Gastroesophageal sphincter (tissue), 4 donors: ENCODE results near the gene MAN1A1. TPM values are rescaled to one million over a fixed set of nuclear protein-coding genes. Genes with fewer than 3 reads are reported as not detected.

ENCODE experiments used
- ATAC-seq: fragments of 150-250 bp; one replicate; pipeline ENCODE4 v1.9.1; 2016; ENCODE audit warnings: mild to moderate bottlenecking, moderate library complexity
- H3K27ac ChIP-seq, 4 donors: fragments of 200-600 bp; sonication (generic) in 3 of 4; 1 replicate in 3 of 4; 2 replicates in 1 of 4; pipeline ENCODE4 v1.5.1; 2016 to 2019
- H3K27me3 ChIP-seq: fragments of 200-600 bp; sonication (generic); one replicate; pipeline ENCODE4 v1.5.1; 2019
- H3K36me3 ChIP-seq, 2 donors: fragments of 200-600 bp; sonication (generic); one replicate each; pipeline ENCODE4 v1.5.1; 2019; ENCODE audit warnings: control low read depth in 1 of 2
- H3K4me1 ChIP-seq, 3 donors: fragments of 200-600 bp; sonication (generic); 1 replicate in 2 of 3; 2 replicates in 1 of 3; pipeline ENCODE4 v1.5.1; 2016 to 2019; ENCODE audit warnings: control low read depth in 2 of 3
- H3K4me3 ChIP-seq, 2 donors: fragments of 200-600 bp; sonication (generic); one replicate each; pipeline ENCODE4 v1.5.1; 2019; ENCODE audit warnings: mild to moderate bottlenecking in 1 of 2, moderate library complexity in 1 of 2
- H3K9me3 ChIP-seq, 3 donors: fragments of 200-600 bp; sonication (generic); one replicate each; pipeline ENCODE4 v1.5.1; 2017 to 2019; ENCODE audit warnings: control low read depth in 2 of 3
- EP300 ChIP-seq: sonication (generic); formaldehyde crosslinking; IDR thresholded peaks from one replicate; pipeline ENCODE4 v1.6.1; 2017; ENCODE audit warnings: antibody characterized with exemption, mild to moderate bottlenecking
- POLR2A ChIP-seq, 2 donors: fragments of 450-650 bp; IDR thresholded peaks; one replicate each; pipeline ENCODE4 v1.6.1; 2017; ENCODE audit warnings: antibody characterized with exemption in 2 of 2, mild to moderate bottlenecking in 2 of 2, moderate library complexity in 1 of 2
- POLR2AphosphoS5 ChIP-seq: sonication (generic); formaldehyde crosslinking; IDR thresholded peaks from one replicate; pipeline ENCODE4 v1.6.1; 2017; ENCODE audit warnings: antibody characterized with exemption
- WGBS, 2 donors: methylation state at CpG; one replicate each; pipeline ENCODE4 v1.1.5; 2018; ENCODE audit warnings: low coverage in 1 of 2; 5-methylcytosine and 5-hydroxymethylcytosine counted together
- total RNA-seq, 4 donors: library from RNA; depleted of rRNA; stranded (reverse); fragments of >200 nt; gene quantifications; one replicate each; pipeline ENCODE4 v1.1.0, GENCODE V29; 2016
- TF ChIP-seq, protein P1 (sequence below), 4 experiments: fragments of 200-600 bp in 2 of 4; fragments of 450-650 bp in 2 of 4; sonication (generic) in 1 of 4; IDR thresholded peaks; one replicate each; pipeline ENCODE4 v1.5.1; 2017 to 2019; ENCODE audit warnings: antibody characterized with exemption in 4 of 4, mild to moderate bottlenecking in 2 of 4, moderate library complexity in 2 of 4

Gene MAN1A1
- total RNA-seq, 4 donors from 2014 or later, result 73.3 to 177 (median 110) TPM

DNA sequence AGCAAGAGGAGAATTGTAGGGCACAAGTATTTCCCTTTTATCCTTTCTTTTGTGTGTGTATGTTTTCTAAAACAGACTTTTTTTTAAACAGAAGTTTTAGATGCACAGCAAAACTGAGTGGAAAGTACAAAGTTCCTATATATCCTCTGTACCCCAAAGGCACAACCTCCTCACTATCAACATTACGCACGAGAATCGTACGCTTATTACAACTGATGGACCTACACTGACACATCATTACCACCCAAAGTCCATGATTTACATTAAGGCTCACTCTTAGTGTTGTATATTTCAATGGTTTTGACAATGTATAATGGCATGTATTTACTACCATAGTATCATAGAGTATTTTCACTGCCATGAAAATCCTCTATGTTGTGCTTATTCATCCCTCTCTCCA is 32.6 kb downstream of the MAN1A1 start:
- 97 to 98% methylated on average over 4 of the region's 4 CpGs for WGBS, 2 donors
- Histone ChIP-seq H3K36me3 (peaks cover 0 to 4% of the 10 kb centered on the region in 2 donors), H3K27me3 (no peaks in the 10 kb centered on the region), H3K9me3 (no peaks in the 10 kb centered on the region), H3K27ac (no peak overlapping the region), H3K4me1 (peaks cover 0 to 35% (median 0%) of the 10 kb centered on the region in 3 donors), H3K4me3 (no peak overlapping the region)
- TF ChIP-seq EP300 (no peak), POLR2AphosphoS5 (no peak), POLR2A (IDR thresholded peaks at IDR 0.05) (no peak)
- TF ChIP-seq, protein P1, sequence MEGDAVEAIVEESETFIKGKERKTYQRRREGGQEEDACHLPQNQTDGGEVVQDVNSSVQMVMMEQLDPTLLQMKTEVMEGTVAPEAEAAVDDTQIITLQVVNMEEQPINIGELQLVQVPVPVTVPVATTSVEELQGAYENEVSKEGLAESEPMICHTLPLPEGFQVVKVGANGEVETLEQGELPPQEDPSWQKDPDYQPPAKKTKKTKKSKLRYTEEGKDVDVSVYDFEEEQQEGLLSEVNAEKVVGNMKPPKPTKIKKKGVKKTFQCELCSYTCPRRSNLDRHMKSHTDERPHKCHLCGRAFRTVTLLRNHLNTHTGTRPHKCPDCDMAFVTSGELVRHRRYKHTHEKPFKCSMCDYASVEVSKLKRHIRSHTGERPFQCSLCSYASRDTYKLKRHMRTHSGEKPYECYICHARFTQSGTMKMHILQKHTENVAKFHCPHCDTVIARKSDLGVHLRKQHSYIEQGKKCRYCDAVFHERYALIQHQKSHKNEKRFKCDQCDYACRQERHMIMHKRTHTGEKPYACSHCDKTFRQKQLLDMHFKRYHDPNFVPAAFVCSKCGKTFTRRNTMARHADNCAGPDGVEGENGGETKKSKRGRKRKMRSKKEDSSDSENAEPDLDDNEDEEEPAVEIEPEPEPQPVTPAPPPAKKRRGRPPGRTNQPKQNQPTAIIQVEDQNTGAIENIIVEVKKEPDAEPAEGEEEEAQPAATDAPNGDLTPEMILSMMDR (IDR thresholded peaks at IDR 0.05), result no peak
- no peak for ATAC-seq

DNA sequence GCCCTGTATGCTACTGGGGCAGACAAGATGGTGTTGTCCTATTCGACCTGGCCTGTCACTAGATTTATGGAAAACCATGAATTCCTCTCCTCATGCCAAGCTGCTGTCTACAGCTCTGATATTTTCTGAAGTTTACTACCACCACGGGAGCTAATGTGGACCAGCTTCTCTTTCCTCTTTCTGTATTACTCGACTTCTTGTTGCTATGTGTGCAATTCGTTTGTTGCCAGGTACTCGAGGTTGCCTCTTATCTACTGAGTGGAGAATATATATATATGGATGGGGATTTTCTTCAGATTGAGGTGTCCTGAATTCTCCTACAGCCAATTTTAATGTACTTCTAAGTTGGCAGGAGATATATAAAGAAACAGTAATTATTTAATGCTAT is 34.7 kb downstream of the MAN1A1 start:
- peaks cover 0 to 55% (median 0%) of the 10 kb centered on the region in 3 donors for H3K4me1 ChIP-seq
- no peaks in the 10 kb centered on the region for H3K27me3 ChIP-seq
- ATAC-seq, result no peak
- peaks cover 0 to 2% of the 10 kb centered on the region in 2 donors for H3K36me3 ChIP-seq
- WGBS, 2 donors, result 45 to 87% methylated on average over 5 of the region's 5 CpGs
- H3K27ac ChIP-seq, result no peak overlapping the region
- TF ChIP-seq POLR2A (IDR thresholded peaks at IDR 0.05) (no peak), POLR2AphosphoS5 (no peak), EP300 (no peak)
- TF ChIP-seq, protein P1 (IDR thresholded peaks at IDR 0.05), result no peak
- H3K9me3 ChIP-seq, result no peaks in the 10 kb centered on the region
- no peak overlapping the region for H3K4me3 ChIP-seq

DNA sequence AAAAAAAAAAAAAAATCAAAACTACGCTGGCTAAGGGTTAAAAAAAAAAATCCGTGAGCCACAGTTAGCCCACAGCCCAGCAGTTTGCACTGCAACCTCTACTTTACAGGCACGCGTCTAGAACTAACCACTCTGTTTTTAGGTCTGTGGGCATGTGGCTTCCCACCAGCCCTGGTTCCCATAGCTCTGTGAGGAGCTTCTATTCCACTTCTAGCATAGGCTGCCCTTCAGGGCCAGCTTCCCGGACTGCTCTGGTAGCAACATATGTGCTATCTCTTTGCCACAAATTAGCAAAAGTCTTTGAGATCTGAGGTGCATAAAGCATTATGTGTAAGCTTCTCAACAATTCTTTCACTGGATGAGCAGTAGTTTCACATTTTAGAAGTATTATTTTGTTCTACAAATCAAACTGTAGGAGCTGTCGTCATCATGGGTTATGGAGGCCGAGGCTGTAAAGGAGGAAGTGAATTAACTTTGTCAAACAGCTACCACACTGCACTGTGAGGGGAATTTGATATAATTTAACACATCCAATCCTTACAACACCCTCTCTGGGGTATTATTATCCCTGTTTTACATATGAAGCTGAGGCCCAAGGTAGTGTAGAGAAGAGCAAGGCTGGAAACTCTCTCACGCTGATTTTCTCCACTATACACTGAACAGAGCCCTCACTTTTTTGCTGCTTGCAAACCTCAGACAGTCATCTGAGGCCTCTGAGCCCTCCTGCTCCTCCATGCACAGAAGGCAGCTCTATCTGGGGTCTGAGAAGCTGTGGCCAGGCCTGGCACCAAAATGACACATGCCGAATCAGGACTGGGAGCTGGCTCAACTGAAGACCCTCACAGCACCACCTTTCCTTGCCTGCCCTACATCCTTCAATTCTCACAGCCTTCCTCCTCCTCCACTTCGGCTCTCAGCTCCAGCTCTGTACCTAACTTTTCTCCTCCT is 35.4 kb downstream of the MAN1A1 start:
- H3K27ac ChIP-seq, result peak overlapping the region in 1 of 4 donors; percentile 5
- H3K4me3 ChIP-seq, result no peak overlapping the region
- 86% methylated on average over 9 to 10 of the region's 10 CpGs for WGBS, 2 donors
- H3K4me1 ChIP-seq, result peaks cover 0 to 60% (median 0%) of the 10 kb centered on the region in 3 donors
- no peaks in the 10 kb centered on the region for H3K27me3 ChIP-seq
- no peak for ATAC-seq
- no peaks in the 10 kb centered on the region for H3K9me3 ChIP-seq
- TF ChIP-seq, protein P1 (IDR thresholded peaks at IDR 0.05), result no peak
- no peak for TF ChIP-seq EP300
- no peak for TF ChIP-seq POLR2AphosphoS5
- no peak for TF ChIP-seq POLR2A (IDR thresholded peaks at IDR 0.05)
- no peaks in the 10 kb centered on the region for H3K36me3 ChIP-seq

DNA sequence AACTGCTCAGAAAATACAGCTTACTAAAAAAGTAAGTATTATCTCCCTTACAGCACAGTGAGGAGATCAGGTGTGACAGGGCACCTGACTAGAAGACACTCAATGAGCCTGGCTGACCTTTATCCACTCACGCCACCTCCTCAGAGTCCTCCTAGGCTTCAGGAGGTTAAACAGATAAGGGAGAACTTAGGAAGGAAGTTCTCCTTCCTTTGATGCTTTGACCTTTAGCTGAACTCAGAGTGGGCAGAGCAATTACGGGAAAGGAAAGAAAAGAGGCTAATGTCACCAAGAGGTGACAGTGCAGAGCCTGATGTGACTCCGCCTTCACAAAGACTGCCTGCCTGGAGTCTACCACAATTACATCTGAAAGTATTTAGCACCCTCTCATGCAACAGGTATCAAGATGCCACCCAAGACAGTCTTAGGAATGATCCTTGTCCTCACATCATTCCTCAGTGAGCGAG is 36.7 kb downstream of the MAN1A1 start:
- TF ChIP-seq, protein P1 (IDR thresholded peaks at IDR 0.05), result no peak
- TF ChIP-seq POLR2A (IDR thresholded peaks at IDR 0.05) (no peak), POLR2AphosphoS5 (no peak), EP300 (no peak)
- no peaks in the 10 kb centered on the region for H3K9me3 ChIP-seq
- H3K4me1 ChIP-seq, result peaks cover 0 to 70% (median 0%) of the 10 kb centered on the region in 3 donors
- H3K27ac ChIP-seq, result no peak overlapping the region
- H3K4me3 ChIP-seq, result no peak overlapping the region
- H3K36me3 ChIP-seq, result no peaks in the 10 kb centered on the region
- 59 to 64% methylated on average over 2 to 3 of the region's 4 CpGs for whole genome bisulfite sequencing, 2 donors
- ATAC-seq, result no peak
- H3K27me3 ChIP-seq, result no peaks in the 10 kb centered on the region
